H1 (cell line): ENCODE measurements around the gene PROX2. TPM values are rescaled to one million over a fixed set of nuclear protein-coding genes. Genes with fewer than 3 reads are reported as not detected.

Source experiments
- CTCF ChIA-PET: fragments of 300-600 bp; sonication (Branson Sonifier 250); formaldehyde crosslinking; loops from one replicate; lab custom pipeline; 2021; ENCODE audit not compliant: partially characterized antibody; lab: Charles Lee
- POLR2A ChIA-PET: fragments of 300-600 bp; sonication (Branson Sonifier 250); formaldehyde crosslinking; loops from one replicate; lab custom pipeline; 2021; ENCODE audit warnings: inconsistent platforms; ENCODE audit not compliant: partially characterized antibody; lab: Charles Lee
- DNase-seq, 2 experiments: peaks; one replicate each; pipeline versions ENCODE4 v3.0.0 to v3.0.0-alpha.2; 2010 to 2022; ENCODE audit warnings: low spot score in 2 of 2, low read depth in 1 of 2, mixed read lengths in 1 of 2
- FAIRE-seq: peaks from 2 replicates; lab custom pipeline; 2011; peaks lifted over from hg19 to GRCh38; lab: Jason Lieb, UNC
- H2AFZ ChIP-seq: 2 replicates; pipeline ENCODE4 v1.8.1; 2012; ENCODE audit warnings: low read length, inconsistent platforms
- H2AK5ac ChIP-seq: 2 replicates; pipeline ENCODE4 v1.6.1; 2013; ENCODE audit warnings: low read depth, low read length
- H2BK120ac ChIP-seq: replicated peaks from 2 replicates; pipeline ENCODE3; 2013; ENCODE audit warnings: low read depth, low read length, inconsistent platforms
- H2BK12ac ChIP-seq: 2 replicates; pipeline ENCODE4 v1.6.1; 2013; ENCODE audit warnings: low read depth, low read length
- H2BK15ac ChIP-seq: 2 replicates; pipeline ENCODE4 v1.6.1; 2013; ENCODE audit warnings: low read length
- H2BK20ac ChIP-seq: 2 replicates; pipeline ENCODE4 v1.6.1; 2013; ENCODE audit warnings: low read length
- H2BK5ac ChIP-seq: 2 replicates; pipeline ENCODE4 v1.6.1; 2013; ENCODE audit warnings: low read depth, low read length
- H3K14ac ChIP-seq: 2 replicates; pipeline ENCODE4 v1.6.1; 2013; ENCODE audit warnings: inconsistent platforms; ENCODE audit not compliant: insufficient read length
- H3K18ac ChIP-seq: 2 replicates; pipeline ENCODE4 v1.6.1; 2013; ENCODE audit warnings: low read length; ENCODE audit errors: extremely low read depth
- H3K23ac ChIP-seq: 2 replicates; pipeline ENCODE4 v1.6.1; 2013; ENCODE audit warnings: inconsistent platforms; ENCODE audit not compliant: insufficient read length
- H3K23me2 ChIP-seq: 2 replicates; pipeline ENCODE4 v1.6.1; 2013; ENCODE audit warnings: low read depth, low read length
- H3K27ac ChIP-seq: 2 replicates; pipeline ENCODE4 v1.6.1; 2011; ENCODE audit warnings: low read depth, low read length, inconsistent platforms
- H3K27me3 ChIP-seq, 4 experiments: replicated peaks in 1 of 4; 1 replicate in 1 of 4; 2 replicates in 3 of 4; pipeline versions ENCODE4 v1.6.1 to v1.8.1; 2011 to 2013; ENCODE audit warnings: low read length in 3 of 4, mild to moderate bottlenecking in 3 of 4, inconsistent platforms in 2 of 4, mixed read lengths in 2 of 4, moderate library complexity in 1 of 4; ENCODE audit not compliant: control insufficient read depth in 3 of 4, insufficient read depth in 3 of 4; ENCODE audit errors: extremely low read depth in 1 of 4
- H3K36me3 ChIP-seq, 4 experiments: 2 replicates each; pipeline versions ENCODE4 v1.6.1 to v1.8.1; 2011 to 2013; ENCODE audit warnings: mild to moderate bottlenecking in 4 of 4, low read length in 3 of 4, moderate library complexity in 2 of 4, control low read depth in 1 of 4, inconsistent platforms in 1 of 4; ENCODE audit not compliant: insufficient read depth in 4 of 4, control insufficient read depth in 2 of 4
- H3K4ac ChIP-seq: replicated peaks from 2 replicates; pipeline ENCODE3; 2013; ENCODE audit warnings: low read length, low read depth, mixed read lengths, inconsistent platforms; ENCODE audit not compliant: insufficient read length
- H3K4me1 ChIP-seq, 4 experiments: replicated peaks in 1 of 4; 1 replicate in 1 of 4; 2 replicates in 3 of 4; pipeline versions ENCODE4 v1.6.1 to v1.8.1; 2011 to 2013; ENCODE audit warnings: low read length in 3 of 4, inconsistent platforms in 2 of 4, mixed read lengths in 1 of 4; ENCODE audit not compliant: insufficient read depth in 4 of 4, control insufficient read depth in 3 of 4
- H3K4me2 ChIP-seq, 2 experiments: 2 replicates each; pipeline versions ENCODE4 v1.6.1 to v1.8.1; 2011 to 2013; ENCODE audit warnings: low read depth in 2 of 2, low read length in 2 of 2, control low read depth in 1 of 2, inconsistent platforms in 1 of 2, mild to moderate bottlenecking in 1 of 2; ENCODE audit not compliant: insufficient read depth in 1 of 2
- H3K4me3 ChIP-seq, 4 experiments: fragments of 200-600, 300-600 bp in 1 of 4; sonication (generic), shearing (Covaris generic), sonication (Bioruptor Twin) in 1 of 4; 2 replicates each; pipeline versions ENCODE4 v1.5.1 to v1.8.1; 2011 to 2016; ENCODE audit warnings: low read length in 4 of 4, low read depth in 3 of 4, control low read depth in 2 of 4, inconsistent platforms in 2 of 4, mild to moderate bottlenecking in 2 of 4, mixed read lengths in 1 of 4, moderate library complexity in 1 of 4; ENCODE audit not compliant: insufficient read depth in 2 of 4; ENCODE audit errors: extremely low read depth in 1 of 4
- H3K56ac ChIP-seq: replicated peaks from 2 replicates; pipeline ENCODE3; 2013; ENCODE audit warnings: low read depth, mild to moderate bottlenecking, mixed read lengths, low read length, inconsistent platforms; ENCODE audit not compliant: insufficient read length
- H3K79me1 ChIP-seq: 2 replicates; pipeline ENCODE4 v1.6.1; 2013; ENCODE audit warnings: low read depth, low read length, control low read depth
- H3K79me2 ChIP-seq, 2 experiments: 2 replicates each; pipeline versions ENCODE4 v1.6.1 to v1.8.1; 2012 to 2013; ENCODE audit warnings: low read length in 2 of 2, mild to moderate bottlenecking in 2 of 2, inconsistent platforms in 1 of 2; ENCODE audit not compliant: insufficient read depth in 2 of 2, control insufficient read depth in 1 of 2
- H3K9ac ChIP-seq, 4 experiments: replicated peaks in 1 of 4; 1 replicate in 1 of 4; 2 replicates in 3 of 4; pipeline versions ENCODE4 v1.6.1 to v1.8.1; 2011 to 2013; ENCODE audit warnings: low read depth in 3 of 4, low read length in 3 of 4, control low read depth in 2 of 4, mild to moderate bottlenecking in 2 of 4, moderate library complexity in 2 of 4, inconsistent platforms in 1 of 4; ENCODE audit errors: extremely low read depth in 1 of 4
- H3K9me3 ChIP-seq, 2 experiments: 2 replicates each; pipeline versions ENCODE4 v1.6.1 to v1.8.1; 2012 to 2013; ENCODE audit warnings: mild to moderate bottlenecking in 2 of 2, moderate library complexity in 2 of 2, control low read depth in 1 of 2, inconsistent platforms in 1 of 2, low read depth in 1 of 2, low read length in 1 of 2, mixed read lengths in 1 of 2; ENCODE audit not compliant: insufficient read depth in 2 of 2
- H4K20me1 ChIP-seq, 2 experiments: replicated peaks in 1 of 2; 2 replicates each; pipeline versions ENCODE3 to v1.8.1; 2011 to 2013; ENCODE audit warnings: inconsistent platforms in 2 of 2, low read length in 2 of 2, mild to moderate bottlenecking in 1 of 2; ENCODE audit not compliant: insufficient read depth in 2 of 2, control insufficient read depth in 1 of 2
- H4K5ac ChIP-seq: 2 replicates; pipeline ENCODE4 v1.6.1; 2013; ENCODE audit warnings: low read length, low read depth, mixed read lengths, inconsistent platforms; ENCODE audit not compliant: insufficient read length
- H4K8ac ChIP-seq: 2 replicates; pipeline ENCODE4 v1.8.0; 2013; ENCODE audit warnings: mild to moderate bottlenecking, moderate library complexity, low read length, inconsistent platforms; ENCODE audit not compliant: insufficient read depth; ENCODE audit errors: extremely low read depth
- H4K91ac ChIP-seq: replicated peaks from 2 replicates; pipeline ENCODE3; 2013; ENCODE audit warnings: low read length, mixed read lengths, inconsistent platforms; ENCODE audit not compliant: insufficient read length
- FOSL1 ChIP-seq: IDR thresholded peaks from 2 replicates; pipeline ENCODE4 v1.6.1; 2011; ENCODE audit warnings: mild to moderate bottlenecking, low read depth, low read length, moderate library complexity; ENCODE audit not compliant: insufficient read depth
- MAFK ChIP-seq: IDR thresholded peaks from 2 replicates; pipeline ENCODE4 v1.6.1; 2012; ENCODE audit warnings: low read depth, mild to moderate bottlenecking, improper control_type of control experiment, low read length
- NRF1 ChIP-seq: IDR thresholded peaks from 2 replicates; pipeline ENCODE4 v1.6.1; 2011; ENCODE audit warnings: mild to moderate bottlenecking, low read depth, low read length, improper control_type of control experiment
- RAD21 ChIP-seq, 2 experiments: IDR thresholded peaks in 1 of 2; conservative IDR thresholded peaks in 1 of 2; 2 replicates each; pipeline ENCODE4 v1.6.1; 2011; ENCODE audit warnings: low read depth in 2 of 2, low read length in 2 of 2, improper control_type of control experiment in 1 of 2, inconsistent platforms in 1 of 2, mild to moderate bottlenecking in 1 of 2, moderate library complexity in 1 of 2
- RNF2 ChIP-seq: fragments of 200-900, 300-1000 bp; sonication (generic); IDR thresholded peaks from 2 replicates; pipeline ENCODE4 v1.7.1; 2016; ENCODE audit warnings: borderline replicate concordance, low read depth, mild to moderate bottlenecking, antibody characterized with exemption, low read length; ENCODE audit not compliant: poor library complexity, severe bottlenecking; ENCODE audit errors: missing control alignments
- RXRA ChIP-seq: IDR thresholded peaks from 2 replicates; pipeline ENCODE4 v1.6.1; 2011; ENCODE audit warnings: low read depth, mild to moderate bottlenecking, low read length, moderate library complexity; ENCODE audit not compliant: insufficient read depth
- SRF ChIP-seq: IDR thresholded peaks from 2 replicates; pipeline ENCODE4 v1.6.1; 2011; ENCODE audit warnings: mild to moderate bottlenecking, low read depth, low read length, moderate library complexity
- TCF12 ChIP-seq: IDR thresholded peaks from 2 replicates; pipeline ENCODE4 v1.6.1; 2011; ENCODE audit warnings: low read depth, mild to moderate bottlenecking, low read length
- WGBS, 2 experiments: shearing (Covaris generic) in 1 of 2; methylation state at CpG; one replicate each; pipeline versions ENCODE4 v1.1.6 to v1.1.7; 2013 to 2015; ENCODE audit warnings: low lambda C conversion rate in 2 of 2, mixed read lengths in 2 of 2, inconsistent platforms in 1 of 2, low coverage in 1 of 2, missing lambda C conversion rate in 1 of 2; ENCODE audit not compliant: insufficient replicate concordance in 2 of 2, insufficient coverage in 1 of 2, insufficient read length in 1 of 2; ENCODE audit errors: extremely low coverage in 1 of 2, missing lambda C conversion rate in 1 of 2; 5-methylcytosine and 5-hydroxymethylcytosine counted together
- long read RNA-seq, 2 experiments: library from RNA in 1 of 2; library from capped mRNA in 1 of 2; stranded (forward); transcript quantifications; one replicate each; pipeline ENCODE4 v2.0.0, GENCODE V29; 2021; ENCODE audit warnings: inconsistent platforms in 1 of 2
- polyA minus RNA-seq, 3 experiments: library from RNA; depleted of rRNA, polyadenylated mRNA; stranded (reverse); fragments of >200 nt; gene quantifications; 1 replicate in 2 of 3; 2 replicates in 1 of 3; pipeline ENCODE4 v1.2.3, GENCODE V29; 2011
- polyA plus RNA-seq, 7 experiments: library from polyadenylated mRNA; depleted of rRNA in 3 of 7; stranded (reverse) in 5 of 7; unstranded in 2 of 7; fragments of >200 nt in 5 of 7; fragments of 200-250 nt in 2 of 7; gene quantifications; 1 replicate in 5 of 7; 2 replicates in 1 of 7; 4 replicates in 1 of 7; pipeline versions ENCODE4 v1.2.1 to v1.2.3, GENCODE V29; 2011 to 2013; ENCODE audit warnings: missing spikeins in 2 of 7, mixed read lengths in 2 of 7
- total RNA-seq: library from RNA; stranded (reverse); fragmentation: NEBNext Ultra II Directional; extraction: Animal tissue kit (Norgen Biotek cat#: 25700); gene quantifications from 2 replicates; pipeline ENCODE4 v1.2.1, GENCODE V29; 2021

PROX2 gene
- total RNA-seq: not detected in 2 replicates
- polyA plus RNA-seq (2011; rRNA removed): 0.03 and 0.08 TPM in 2 replicates
- 0.05 TPM for polyA plus RNA-seq (2011; cell fraction: cytosol; rRNA removed)
- polyA plus RNA-seq (2011; cell fraction: nucleus; rRNA removed): 0.19 TPM
- 0.08 to 0.29 TPM (median 0.16 TPM) in 4 replicates for polyA plus RNA-seq (2012, experiment 1 of 2)
- polyA plus RNA-seq (2012, experiment 2 of 2): not detected
- polyA plus RNA-seq (2013, experiment 1 of 2): 0.02 TPM
- 0.04 TPM for polyA plus RNA-seq (2013, experiment 2 of 2)
- 0.05 and 0.13 TPM in 2 replicates for polyA minus RNA-seq (2011; rRNA and poly(A)+ RNA removed)
- not detected for polyA minus RNA-seq (2011; cell fraction: cytosol; rRNA and poly(A)+ RNA removed)
- 0.10 TPM for polyA minus RNA-seq (2011; cell fraction: nucleus; rRNA and poly(A)+ RNA removed)
- long read RNA-seq, experiment 1: 0 reads
- long read RNA-seq, experiment 2: 0 reads

GRCh38 chr14:74875941-74876913 is at the start of gene PROX2:
Gene PROX2 (minus strand): TSS chr14:74876145. CDS start chr14:74863834, 12,311 bp downstream.
- H3K79me2 ChIP-seq: no peaks in the 10 kb centered on the region
- H3K23me2 ChIP-seq: no peaks in the 10 kb centered on the region
- H3K18ac ChIP-seq: no peak within 1 kb of the TSS
- no peak within 1 kb of the TSS for H3K4me3 ChIP-seq
- no peaks in the 10 kb centered on the region for H3K27me3 ChIP-seq
- H2BK20ac ChIP-seq: no peak within 1 kb of the TSS
- H4K91ac ChIP-seq: no peak within 1 kb of the TSS
- FAIRE-seq (no peak), DNase-seq (no peak)
- no peak within 1 kb of the TSS for H4K8ac ChIP-seq
- no peak within 1 kb of the TSS; the same call in 1 of the 2 replicates for H2BK12ac ChIP-seq
- ChIA-PET POLR2A (interaction anchor here (1.1 to 3.1 kb wide), 5 partner anchors 9 to 193 kb away, joined by 3 to 14 read pairs (median 4); partner anchors contain the start of gene ZC2HC1C), CTCF (interaction anchor here (1.0 to 17.5 kb wide), 9 partner anchors 9 to 264 kb away, joined by 3 to 364 read pairs (median 5); partner anchors contain the start of gene LTBP2)
- H3K56ac ChIP-seq: no peak within 1 kb of the TSS
- H3K23ac ChIP-seq: no peak within 1 kb of the TSS
- H3K27ac ChIP-seq: no peak within 1 kb of the TSS
- peaks cover 0 to 7% (median 3%) of the 10 kb centered on the region in 4 experiments; a peak in 3 of 7 replicates for H3K4me1 ChIP-seq
- H3K4me2 ChIP-seq: peak within 1 kb of the TSS in 1 of 2 experiments; percentile 18; a peak in 2 of 4 replicates
- no peak within 1 kb of the TSS for H2AK5ac ChIP-seq
- H4K5ac ChIP-seq: no peak within 1 kb of the TSS
- H3K9me3 ChIP-seq: no peaks in the 10 kb centered on the region
- H3K79me1 ChIP-seq: no peaks in the 10 kb centered on the region
- H3K36me3 ChIP-seq: no peaks in the 10 kb centered on the region; a peak in 1 of 8 replicates
- H2AFZ ChIP-seq: peak within 1 kb of the TSS; percentile 94; the same call in 1 of the 2 replicates
- H3K14ac ChIP-seq: no peak within 1 kb of the TSS
- WGBS, 2 experiments: 69% methylated on average over 13 of the region's 13 CpGs; no CpG with 5 or more reads in 1 of the 2 experiments
- H3K9ac ChIP-seq: no peak within 1 kb of the TSS
- no peaks in the 10 kb centered on the region for H4K20me1 ChIP-seq
- no peak within 1 kb of the TSS for H2BK5ac ChIP-seq
- no peak within 1 kb of the TSS for H2BK15ac ChIP-seq
- no peak within 1 kb of the TSS for H3K4ac ChIP-seq
- H2BK120ac ChIP-seq: no peak within 1 kb of the TSS
- TF ChIP-seq SRF: no peak
- no peak for TF ChIP-seq RNF2
- no peak for TF ChIP-seq RAD21 (IDR thresholded peaks at IDR 0.05 in 1 of 2, conservative IDR thresholded peaks at IDR 0.05 in 1 of 2; ENCODE audit: low read depth in 2 of 2, low read length in 2 of 2)
- TF ChIP-seq RXRA: no peak
- no peak for TF ChIP-seq NRF1
- TF ChIP-seq FOSL1: no peak
- TF ChIP-seq MAFK: no peak
- TF ChIP-seq TCF12: no peak
